Measurements from ENCODE around the gene ABHD5.

The ABHD5 gene

GRCh38 chr3:43757666-43758321 is 67.1 kb downstream of the ABHD5 start:
- DNase-seq (ENCODE audit: low read depth) = no peak

- no peak for DNase-seq (ENCODE audit: low read depth)
Measured at GRCh38 chr3:43758592-43759225, 68.0 kb downstream of the ABHD5 start.

GRCh38 chr3:43759297-43759782 is 68.6 kb downstream of the ABHD5 start:
- DNase-seq (ENCODE audit: low read depth) = no peak

GRCh38 chr3:43759938-43760337 is 69.2 kb downstream of the ABHD5 start:
- no peak for DNase-seq (ENCODE audit: low read depth)

- no peak for DNase-seq (ENCODE audit: low read depth)
Measured at GRCh38 chr3:43760938-43761337, 70.2 kb downstream of the ABHD5 start.

GRCh38 chr3:43762451-43762850 is 71.7 kb downstream of the ABHD5 start:
- DNase-seq (ENCODE audit: low read depth) = no peak

GRCh38 chr3:43764056-43764455 is 73.3 kb downstream of the ABHD5 start:
- DNase-seq (ENCODE audit: low read depth) = no peak

- DNase-seq (ENCODE audit: low read depth) = no peak
Measured at GRCh38 chr3:43764471-43764870, 73.7 kb downstream of the ABHD5 start.

- DNase-seq (ENCODE audit: low read depth) = no peak
Measured at GRCh38 chr3:43765521-43765971, 74.8 kb downstream of the ABHD5 start.

- DNase-seq (ENCODE audit: low read depth) = no peak
Measured at GRCh38 chr3:43766672-43767465, 76.1 kb downstream of the ABHD5 start.

- DNase-seq (ENCODE audit: low read depth) = no peak
Measured at GRCh38 chr3:43768381-43768973, 77.7 kb downstream of the ABHD5 start.

GRCh38 chr3:43769097-43769884 is 78.6 kb downstream of the ABHD5 start:
- peak; percentile 53 for DNase-seq (ENCODE audit: low read depth)

GRCh38 chr3:43769885-43770425 is 79.2 kb downstream of the ABHD5 start:
- DNase-seq (ENCODE audit: low read depth) = peak; percentile 26

- peak; percentile 29 for DNase-seq (ENCODE audit: low read depth)
Measured at GRCh38 chr3:43770426-43771103, 79.8 kb downstream of the ABHD5 start.

- no peak for DNase-seq (ENCODE audit: low read depth)
Measured at GRCh38 chr3:43771610-43772009, 80.9 kb downstream of the ABHD5 start.

GRCh38 chr3:43773273-43774094 is 82.7 kb downstream of the ABHD5 start:
- no peak for DNase-seq (ENCODE audit: low read depth)

- DNase-seq (ENCODE audit: low read depth) = no peak
Measured at GRCh38 chr3:43774799-43775198, 84.1 kb downstream of the ABHD5 start.

GRCh38 chr3:43776101-43776500 is 85.4 kb downstream of the ABHD5 start:
- DNase-seq (ENCODE audit: low read depth) = no peak

GRCh38 chr3:43779850-43780249 is 89.1 kb downstream of the ABHD5 start:
- no peak for DNase-seq (ENCODE audit: low read depth)

GRCh38 chr3:43782541-43782940 is 91.8 kb downstream of the ABHD5 start:
- DNase-seq (ENCODE audit: low read depth) = no peak
